Nephron progenitor cell (in vitro differentiated cells): ENCODE results near the gene LCAT.

Source experiments
- DNase-seq: peaks from one replicate; pipeline ENCODE4 v3.0.0; 2021
- H3K27ac Mint-ChIP-seq: 2 replicates; pipeline ENCODE4 v1.8.0; 2021; ENCODE audit warnings: mild to moderate bottlenecking, moderate library complexity, mixed read lengths
- H3K27me3 Mint-ChIP-seq: 2 replicates; pipeline ENCODE4 v1.8.0; 2021; ENCODE audit warnings: mild to moderate bottlenecking, low read depth, mixed read lengths; ENCODE audit not compliant: poor library complexity
- H3K36me3 Mint-ChIP-seq: 2 replicates; pipeline ENCODE4 v1.8.0; 2021; ENCODE audit warnings: low read depth, mixed read lengths
- H3K4me1 Mint-ChIP-seq: 2 replicates; pipeline ENCODE4 v1.8.0; 2021; ENCODE audit warnings: mixed read lengths
- H3K4me3 Mint-ChIP-seq: 2 replicates; pipeline ENCODE4 v1.8.0; 2021; ENCODE audit warnings: mild to moderate bottlenecking, moderate library complexity, mixed read lengths
- H3K9me3 Mint-ChIP-seq: 2 replicates; pipeline ENCODE4 v1.8.0; 2021; ENCODE audit warnings: mild to moderate bottlenecking, moderate library complexity, mixed read lengths
- TF ChIP-seq, protein P1 (sequence below): fragments of 200-600 bp; sonication (generic); IDR thresholded peaks from 2 replicates; pipeline ENCODE4 v1.5.0; 2021; ENCODE audit warnings: antibody characterized with exemption

Gene LCAT

DNA sequence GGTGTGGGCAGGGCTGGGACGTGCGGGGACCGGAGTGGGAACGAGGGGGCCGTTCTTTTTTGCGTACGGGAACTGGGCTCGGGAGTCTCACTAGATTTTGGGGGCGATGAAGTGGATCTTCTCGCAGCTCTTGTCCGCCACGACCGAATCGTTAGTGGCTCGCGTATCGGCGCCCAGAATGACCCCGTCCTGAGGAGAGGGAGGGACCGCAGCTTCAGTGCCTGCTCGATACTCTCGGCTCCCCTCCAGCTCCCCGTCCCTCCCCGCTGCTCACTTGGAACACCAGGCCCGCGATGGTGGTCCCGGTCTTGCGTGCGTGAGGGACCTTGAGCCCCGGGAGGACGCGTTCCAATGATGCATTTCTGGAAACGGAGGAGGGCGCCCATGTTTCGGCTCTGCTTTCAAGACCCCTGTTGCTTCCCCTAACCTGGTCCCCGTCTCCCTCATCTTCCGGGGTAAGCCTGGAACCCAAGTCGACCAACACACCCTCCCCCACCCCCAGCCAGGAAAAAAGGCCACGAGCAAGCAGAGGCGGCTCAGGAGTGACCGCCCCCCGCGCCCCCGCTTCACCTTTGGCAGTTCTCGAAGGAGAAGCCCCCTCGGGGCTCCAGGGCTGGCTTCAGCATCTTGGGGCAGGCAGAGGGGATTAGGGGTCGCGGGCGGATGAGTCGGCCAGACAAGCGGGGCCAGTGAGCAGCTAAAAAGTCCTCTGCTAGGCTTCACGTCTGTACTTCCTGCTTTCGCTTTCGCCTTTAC is 7.6 kb downstream of the LCAT start, which contains the start of gene PSMB10:
PSMB10 (minus strand) TSS at position 727 of the 756 bp plus-strand sequence; CDS start at position 626, 101 bp downstream.
- TF ChIP-seq, protein P1, sequence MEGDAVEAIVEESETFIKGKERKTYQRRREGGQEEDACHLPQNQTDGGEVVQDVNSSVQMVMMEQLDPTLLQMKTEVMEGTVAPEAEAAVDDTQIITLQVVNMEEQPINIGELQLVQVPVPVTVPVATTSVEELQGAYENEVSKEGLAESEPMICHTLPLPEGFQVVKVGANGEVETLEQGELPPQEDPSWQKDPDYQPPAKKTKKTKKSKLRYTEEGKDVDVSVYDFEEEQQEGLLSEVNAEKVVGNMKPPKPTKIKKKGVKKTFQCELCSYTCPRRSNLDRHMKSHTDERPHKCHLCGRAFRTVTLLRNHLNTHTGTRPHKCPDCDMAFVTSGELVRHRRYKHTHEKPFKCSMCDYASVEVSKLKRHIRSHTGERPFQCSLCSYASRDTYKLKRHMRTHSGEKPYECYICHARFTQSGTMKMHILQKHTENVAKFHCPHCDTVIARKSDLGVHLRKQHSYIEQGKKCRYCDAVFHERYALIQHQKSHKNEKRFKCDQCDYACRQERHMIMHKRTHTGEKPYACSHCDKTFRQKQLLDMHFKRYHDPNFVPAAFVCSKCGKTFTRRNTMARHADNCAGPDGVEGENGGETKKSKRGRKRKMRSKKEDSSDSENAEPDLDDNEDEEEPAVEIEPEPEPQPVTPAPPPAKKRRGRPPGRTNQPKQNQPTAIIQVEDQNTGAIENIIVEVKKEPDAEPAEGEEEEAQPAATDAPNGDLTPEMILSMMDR, result no peak
- Mint-ChIP-seq H3K27me3 (peaks cover 12% of the 10 kb centered on the region), H3K4me3 (peak within 1 kb of the TSS; percentile 100), H3K36me3 (peaks cover 6% of the 10 kb centered on the region), H3K4me1 (peaks cover 29% of the 10 kb centered on the region), H3K9me3 (no peaks in the 10 kb centered on the region), H3K27ac (peak within 1 kb of the TSS; percentile 98)
- peak; percentile 47 for DNase-seq

DNA sequence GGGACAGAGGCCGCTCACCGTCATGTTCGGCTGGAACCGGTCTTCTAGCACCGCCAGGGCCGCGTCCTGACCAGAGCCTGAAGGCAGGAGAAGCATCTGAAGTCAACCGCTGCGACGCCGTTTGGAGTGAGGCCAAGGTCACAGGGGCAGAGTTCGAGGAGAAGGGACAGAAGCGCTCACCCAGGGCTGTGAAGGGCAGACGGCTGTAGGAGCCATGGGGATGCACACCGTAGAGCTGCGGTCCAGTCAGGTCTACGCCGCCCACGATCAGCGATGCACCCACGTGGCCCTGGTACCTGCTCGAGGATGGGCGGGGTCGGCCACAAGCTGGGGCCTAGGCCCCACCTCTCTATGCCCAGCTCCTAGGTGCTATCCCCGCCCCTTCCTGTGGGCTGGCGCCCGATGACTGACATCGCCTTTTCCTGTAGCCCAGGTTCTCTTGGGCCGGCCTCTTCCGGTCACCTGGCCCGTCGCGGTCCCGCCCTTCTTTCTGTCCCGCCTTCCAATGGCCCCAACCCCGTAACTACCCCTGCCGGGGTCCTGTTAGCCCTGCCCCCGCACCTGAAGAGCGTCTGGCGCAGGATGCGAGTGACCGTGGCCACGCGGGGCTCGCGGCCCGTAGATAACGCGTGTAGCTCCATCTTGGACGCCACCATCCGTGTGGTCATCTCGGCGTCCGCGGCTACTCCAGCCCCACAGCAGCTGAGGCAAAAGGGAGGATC is 8.4 kb downstream of the LCAT start:
- Mint-ChIP-seq H3K27me3 (peaks cover 13% of the 10 kb centered on the region), H3K36me3 (peaks cover 6% of the 10 kb centered on the region), H3K4me1 (peaks cover 29% of the 10 kb centered on the region), H3K9me3 (no peaks in the 10 kb centered on the region), H3K27ac (peak overlapping the region; percentile 98), H3K4me3 (peak overlapping the region; percentile 100)
- DNase-seq, result peak; percentile 89
- TF ChIP-seq, protein P1, result no peak

DNA sequence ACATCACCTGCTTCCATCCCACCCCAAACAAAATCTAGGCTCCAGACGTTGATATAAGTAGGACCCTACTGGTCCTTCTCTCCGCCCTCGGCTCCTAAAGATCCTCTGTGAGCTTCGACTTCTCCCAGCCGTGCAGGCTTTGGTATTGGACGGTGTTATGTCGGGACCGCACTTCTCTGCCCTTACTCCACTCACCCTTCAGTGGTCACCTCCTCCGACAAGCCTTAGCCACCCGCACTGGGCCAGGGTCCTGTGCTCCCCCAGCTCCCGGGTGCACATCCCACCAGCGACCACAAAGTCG is 8.9 kb downstream of the LCAT start:
- Mint-ChIP-seq H3K4me1 (peaks cover 29% of the 10 kb centered on the region), H3K36me3 (peaks cover 6% of the 10 kb centered on the region), H3K9me3 (no peaks in the 10 kb centered on the region), H3K27ac (peak overlapping the region; percentile 90), H3K4me3 (peak overlapping the region; percentile 100), H3K27me3 (peaks cover 13% of the 10 kb centered on the region)
- DNase-seq, result no peak
- TF ChIP-seq, protein P1, result no peak

DNA sequence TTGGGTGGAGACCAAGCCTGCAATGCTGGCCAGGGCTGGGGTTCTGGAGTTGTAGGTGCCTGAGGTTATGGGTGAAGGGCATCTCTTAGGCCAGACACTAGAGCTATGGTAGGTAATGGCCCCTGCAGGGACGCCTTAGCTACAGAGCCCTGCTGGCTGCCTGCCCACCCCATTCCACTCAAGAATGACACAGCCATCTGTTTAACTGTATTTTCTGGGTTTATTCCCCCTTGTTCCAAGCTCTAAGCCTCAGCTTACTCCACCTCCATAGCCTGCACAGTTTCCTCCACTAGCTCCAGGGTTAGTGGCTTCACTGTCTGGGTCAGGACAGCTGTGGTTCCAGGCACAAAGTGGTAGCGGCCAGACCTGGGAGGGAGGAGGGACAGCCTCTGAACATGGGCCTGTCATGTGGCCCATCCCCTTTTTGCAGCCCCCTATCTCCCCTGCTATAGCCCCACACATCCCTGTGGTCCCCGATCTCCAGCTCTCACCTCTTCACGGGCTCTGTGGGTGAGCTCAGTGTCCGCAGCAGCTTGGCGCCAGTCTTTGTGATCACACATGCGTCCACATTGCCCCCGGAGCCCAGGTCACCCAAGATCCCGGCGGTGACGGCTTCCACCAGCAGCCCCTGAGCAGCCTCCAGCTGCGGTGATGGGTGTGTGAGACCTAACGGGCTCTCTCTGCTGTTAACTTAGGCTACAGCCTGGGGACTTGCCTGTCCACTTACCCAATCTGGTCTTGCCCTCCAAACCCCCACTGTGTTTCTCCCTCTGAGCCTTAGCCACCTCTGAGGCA is 9.4 kb downstream of the LCAT start:
- H3K27ac Mint-ChIP-seq, result no peak overlapping the region
- H3K27me3 Mint-ChIP-seq, result peaks cover 13% of the 10 kb centered on the region
- H3K36me3 Mint-ChIP-seq, result peaks cover 6% of the 10 kb centered on the region
- no peaks in the 10 kb centered on the region for H3K9me3 Mint-ChIP-seq
- peak overlapping the region; percentile 100 for H3K4me3 Mint-ChIP-seq
- H3K4me1 Mint-ChIP-seq, result peaks cover 29% of the 10 kb centered on the region
- no peak for DNase-seq
- TF ChIP-seq, protein P1, result no peak

DNA sequence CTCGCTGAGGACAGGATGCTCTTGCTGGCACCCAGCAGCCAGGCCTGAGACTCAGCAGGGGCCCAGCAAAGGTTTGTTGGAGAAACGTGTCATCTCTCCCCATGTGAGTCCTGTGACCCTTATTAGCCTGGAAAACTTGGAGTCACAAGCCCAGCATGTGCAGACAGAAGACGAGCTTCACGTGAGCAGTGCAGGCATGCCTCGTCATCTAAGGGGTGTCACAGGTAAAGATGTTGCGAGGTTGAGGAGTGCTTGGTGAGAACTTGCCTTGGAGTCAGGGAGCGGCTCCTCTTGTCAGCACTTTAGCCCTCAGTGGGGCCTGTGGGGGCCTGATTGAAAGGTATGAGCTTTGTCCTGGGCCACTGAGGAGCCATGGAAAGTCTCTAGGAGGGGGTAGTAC is 10.1 kb downstream of the LCAT start:
- peaks cover 29% of the 10 kb centered on the region for H3K4me1 Mint-ChIP-seq
- H3K36me3 Mint-ChIP-seq, result peaks cover 6% of the 10 kb centered on the region
- no peaks in the 10 kb centered on the region for H3K9me3 Mint-ChIP-seq
- no peak overlapping the region for H3K27ac Mint-ChIP-seq
- TF ChIP-seq, protein P1, result no peak
- DNase-seq, result no peak
- H3K4me3 Mint-ChIP-seq, result peak overlapping the region; percentile 52
- H3K27me3 Mint-ChIP-seq, result peaks cover 13% of the 10 kb centered on the region
